ENCODE results near the gene IGF2R.

Gene IGF2R

GRCh38 chr6:160042788-160043301, 74.0 kb downstream of the IGF2R start:
- DNase-seq = no peak

GRCh38 chr6:160043784-160044183, 74.9 kb downstream of the IGF2R start:
- DNase-seq = no peak

GRCh38 chr6:160044687-160045086, 75.8 kb downstream of the IGF2R start:
- no peak for DNase-seq

GRCh38 chr6:160048471-160048870, 79.6 kb downstream of the IGF2R start:
- peak in 1 of 51 donors; percentile 13 for DNase-seq

GRCh38 chr6:160049346-160049745, 80.5 kb downstream of the IGF2R start:
- no peak for DNase-seq

- DNase-seq = no peak
Observed at GRCh38 chr6:160050022-160050421, 81.1 kb downstream of the IGF2R start.

- no peak for DNase-seq
Observed at GRCh38 chr6:160051390-160051789, 82.5 kb downstream of the IGF2R start.

- no peak for DNase-seq
Observed at GRCh38 chr6:160054271-160054670, 85.4 kb downstream of the IGF2R start.

- DNase-seq = no peak
Observed at GRCh38 chr6:160054913-160055312, 86.0 kb downstream of the IGF2R start.

- no peak for DNase-seq
Observed at GRCh38 chr6:160055378-160055777, 86.5 kb downstream of the IGF2R start.

- DNase-seq = no peak
Observed at GRCh38 chr6:160055813-160056212, 86.9 kb downstream of the IGF2R start.

- DNase-seq = no peak
Observed at GRCh38 chr6:160057080-160057479, 88.2 kb downstream of the IGF2R start.

- no peak for DNase-seq
Observed at GRCh38 chr6:160058603-160059215, 89.8 kb downstream of the IGF2R start.

GRCh38 chr6:160060221-160060620, 91.3 kb downstream of the IGF2R start:
- DNase-seq = no peak

GRCh38 chr6:160060920-160061447, 92.1 kb downstream of the IGF2R start:
- DNase-seq = no peak

GRCh38 chr6:160063771-160064413, 95.0 kb downstream of the IGF2R start:
- no peak for DNase-seq

- DNase-seq = no peak
Observed at GRCh38 chr6:160065200-160065599, 96.3 kb downstream of the IGF2R start.

- no peak for DNase-seq
Observed at GRCh38 chr6:160067564-160067963, 98.7 kb downstream of the IGF2R start.

GRCh38 chr6:160068346-160068745, 99.5 kb downstream of the IGF2R start:
- DNase-seq = no peak

- DNase-seq = no peak
Observed at GRCh38 chr6:160069050-160069454, 100.2 kb downstream of the IGF2R start.

GRCh38 chr6:160069459-160069858, 100.6 kb downstream of the IGF2R start:
- no peak for DNase-seq

- DNase-seq = no peak
Observed at GRCh38 chr6:160070427-160070826, 101.5 kb downstream of the IGF2R start.

- DNase-seq = no peak
Observed at GRCh38 chr6:160070831-160071230, 101.9 kb downstream of the IGF2R start.

Data from hypothalamus (tissue), 51 donors.